IMR-90 (cell line): ENCODE measurements around the gene LYSMD4. TPM values are rescaled to one million over a fixed set of nuclear protein-coding genes. Genes with fewer than 3 reads are reported as not detected.
"Not testable (repeated sequence)": the region's sequence is repeated elsewhere in the genome, so short reads cannot be mapped to it uniquely, and the experiment has no call there.

Experiments
- ATAC-seq: fragments of 200-7000 bp; cut with Tn5 transposase; 2 replicates; pipeline ENCODE4 v1.9.1; 2020; ENCODE audit warnings: low read depth, mild to moderate bottlenecking, moderate library complexity
- BruUV-seq: library from RNA; stranded (reverse); fragments of 400-500 nt; replicated peaks from 2 replicates; lab custom pipeline; 2021; lab: Mats Ljungman, UMichigan
- CTCF ChIA-PET: fragments of 300-600 bp; formaldehyde crosslinking; extraction: SDS; loops from one replicate; lab custom pipeline; 2021; ENCODE audit warnings: antibody characterized with exemption; lab: Yijun Ruan, JAX
- POLR2A ChIA-PET: fragments of 300-600 bp; sonication (Branson Sonifier 250); formaldehyde crosslinking; loops from one replicate; lab custom pipeline; 2022; ENCODE audit warnings: antibody characterized with exemption; ENCODE audit not compliant: unreplicated experiment; lab: Charles Lee
- DNase-seq: peaks from one replicate; pipeline ENCODE4 v3.0.0; 2013
- H2AFZ ChIP-seq: replicated peaks from 2 replicates; pipeline ENCODE3; 2013; ENCODE audit warnings: low read length, mild to moderate bottlenecking; ENCODE audit not compliant: poor library complexity
- H2AK5ac ChIP-seq: 2 replicates; pipeline ENCODE4 v1.6.1; 2013; ENCODE audit warnings: low read depth, low read length, inconsistent platforms
- H2AK9ac ChIP-seq: replicated peaks from 2 replicates; pipeline ENCODE3; 2013; ENCODE audit warnings: mild to moderate bottlenecking, low read depth, low read length, moderate library complexity; ENCODE audit not compliant: poor library complexity
- H2BK120ac ChIP-seq: 2 replicates; pipeline ENCODE4 v1.6.1; 2013; ENCODE audit warnings: low read depth, low read length, inconsistent platforms
- H2BK15ac ChIP-seq: 3 replicates; pipeline ENCODE4 v1.6.1; 2013; ENCODE audit warnings: low read depth, low read length, inconsistent platforms
- H2BK20ac ChIP-seq: 2 replicates; pipeline ENCODE4 v1.6.1; 2013; ENCODE audit warnings: low read depth, mild to moderate bottlenecking, inconsistent platforms, low read length, moderate library complexity
- H2BK5ac ChIP-seq: 2 replicates; pipeline ENCODE4 v1.6.1; 2013; ENCODE audit warnings: mild to moderate bottlenecking, low read depth, low read length, inconsistent platforms; ENCODE audit not compliant: poor library complexity, severe bottlenecking
- H3K14ac ChIP-seq: replicated peaks from 2 replicates; pipeline ENCODE4 v1.6.1; 2013; ENCODE audit warnings: low read depth, low read length, inconsistent platforms
- H3K18ac ChIP-seq: 2 replicates; pipeline ENCODE4 v1.6.1; 2013; ENCODE audit warnings: low read depth, low read length, control low read depth
- H3K23ac ChIP-seq: 2 replicates; pipeline ENCODE4 v1.6.1; 2013; ENCODE audit warnings: low read depth, low read length, inconsistent platforms
- H3K27ac ChIP-seq: 2 replicates; pipeline ENCODE4 v1.5.1; 2013; ENCODE audit warnings: mild to moderate bottlenecking, control low read depth, low read length; ENCODE audit not compliant: insufficient read depth
- H3K27me3 ChIP-seq: 2 replicates; pipeline ENCODE4 v1.6.1; 2013; ENCODE audit warnings: low read length; ENCODE audit not compliant: control insufficient read depth, insufficient read depth
- H3K36me3 ChIP-seq: 2 replicates; pipeline ENCODE4 v1.6.1; 2013; ENCODE audit warnings: low read length, mixed read lengths; ENCODE audit not compliant: control insufficient read depth, insufficient read depth
- H3K4ac ChIP-seq: 2 replicates; pipeline ENCODE4 v1.6.1; 2013; ENCODE audit warnings: low read depth, low read length, inconsistent platforms
- H3K4me1 ChIP-seq: 2 replicates; pipeline ENCODE4 v1.6.1; 2013; ENCODE audit warnings: low read length, mixed read lengths; ENCODE audit not compliant: control insufficient read depth, insufficient read depth
- H3K4me2 ChIP-seq: 2 replicates; pipeline ENCODE4 v1.6.1; 2013; ENCODE audit warnings: low read depth, mild to moderate bottlenecking, control low read depth, low read length, moderate library complexity
- H3K4me3 ChIP-seq: 2 replicates; pipeline ENCODE4 v1.5.1; 2013; ENCODE audit warnings: low read depth, mild to moderate bottlenecking, control low read depth, low read length, moderate library complexity; ENCODE audit not compliant: insufficient read depth
- H3K56ac ChIP-seq: 2 replicates; pipeline ENCODE4 v1.6.1; 2013; ENCODE audit warnings: low read length, inconsistent platforms; ENCODE audit not compliant: insufficient read depth; ENCODE audit errors: extremely low read depth
- H3K79me1 ChIP-seq, 2 experiments: 2 replicates each; pipeline ENCODE4 v1.6.1; 2013; ENCODE audit warnings: low read length in 2 of 2, inconsistent platforms in 1 of 2, low read depth in 1 of 2
- H3K9ac ChIP-seq: 2 replicates; pipeline ENCODE4 v1.6.1; 2013; ENCODE audit warnings: low read depth, low read length, control low read depth
- H3K9me1 ChIP-seq: 2 replicates; pipeline ENCODE4 v1.6.1; 2013; ENCODE audit warnings: low read length, inconsistent platforms; ENCODE audit not compliant: insufficient read depth
- H3K9me3 ChIP-seq: 2 replicates; pipeline ENCODE4 v1.6.1; 2013; ENCODE audit warnings: low read length; ENCODE audit not compliant: control insufficient read depth, insufficient read depth
- H4K20me1 ChIP-seq: 2 replicates; pipeline ENCODE4 v1.6.1; 2013; ENCODE audit warnings: low read length, inconsistent platforms; ENCODE audit not compliant: insufficient read depth
- H4K5ac ChIP-seq: 2 replicates; pipeline ENCODE4 v1.6.1; 2013; ENCODE audit warnings: mild to moderate bottlenecking, low read depth, low read length, control low read depth
- H4K8ac ChIP-seq, 2 experiments: 2 replicates each; pipeline ENCODE4 v1.6.1; 2013; ENCODE audit warnings: low read depth in 2 of 2, low read length in 2 of 2, control low read depth in 1 of 2, inconsistent platforms in 1 of 2
- H4K91ac ChIP-seq: 2 replicates; pipeline ENCODE4 v1.6.1; 2013; ENCODE audit warnings: low read depth, low read length, inconsistent platforms; ENCODE audit not compliant: insufficient read depth
- CEBPB ChIP-seq: IDR thresholded peaks from 2 replicates; pipeline ENCODE4 v1.6.1; 2012; ENCODE audit warnings: low read depth, low read length, improper control_type of control experiment
- CHD1 ChIP-seq: IDR thresholded peaks from 2 replicates; pipeline ENCODE4 v1.6.1; 2012; ENCODE audit warnings: low read depth, low read length, improper control_type of control experiment
- RCOR1 ChIP-seq: IDR thresholded peaks from 2 replicates; pipeline ENCODE4 v1.6.1; 2012; ENCODE audit warnings: mild to moderate bottlenecking, low read length, improper control_type of control experiment; ENCODE audit not compliant: insufficient replicate concordance
- SMC3 ChIP-seq: fragments of 150-350 bp; IDR thresholded peaks from 2 replicates; pipeline ENCODE4 v1.6.1; 2016; ENCODE audit warnings: low read depth, mild to moderate bottlenecking, antibody characterized with exemption, low read length, moderate library complexity
- WGBS, 2 experiments: methylation state at CpG; one replicate each; pipeline versions ENCODE4 v1.1.5 to v1.1.7; 2013; ENCODE audit warnings: missing lambda C conversion rate in 2 of 2; ENCODE audit not compliant: insufficient read length in 1 of 2; ENCODE audit errors: extremely low coverage in 2 of 2; 5-methylcytosine and 5-hydroxymethylcytosine counted together
- dilution Hi-C: fragments of 300-500 bp; cut with HindIII; formaldehyde crosslinking; loops from one replicate; pipeline ENCODE4 v1.14.3; 2018; ENCODE audit warnings: low sequenced_read_pairs; ENCODE audit not compliant: unreplicated experiment
- in situ Hi-C: fragments of 300-500 bp; cut with MboI; formaldehyde crosslinking; loops from 3 replicates; pipeline ENCODE4 v1.14.3; 2019; ENCODE audit warnings: low sequenced_read_pairs, inconsistent platforms, mixed read lengths
- intact Hi-C: fragments of 100-400 bp; cut with micrococcal nuclease; formaldehyde crosslinking; loops from 2 replicates; pipeline ENCODE4 v1.10.0; 2022
- polyA plus RNA-seq, 3 experiments: library from polyadenylated mRNA; depleted of rRNA; stranded (reverse); fragments of >200 nt; gene quantifications; 2 replicates each; pipeline ENCODE4 v1.2.3, GENCODE V29; 2012; ENCODE audit warnings: low replicate concordance in 1 of 3
- total RNA-seq: library from RNA; depleted of rRNA; stranded (reverse); fragments of >200 nt; gene quantifications from 2 replicates; pipeline ENCODE4 v1.2.3, GENCODE V29; 2012
- TF ChIP-seq, protein P1 (sequence below): fragments of 150-350 bp; IDR thresholded peaks from 2 replicates; pipeline ENCODE4 v1.6.1; 2016; ENCODE audit warnings: low read depth, mild to moderate bottlenecking, low read length, moderate library complexity, borderline replicate concordance

LYSMD4 gene
- total and polyA plus RNA-seq, 2 of the 4 experiments (the other 2 are of a cell fraction) = 4.5 to 5.0 TPM

DNA sequence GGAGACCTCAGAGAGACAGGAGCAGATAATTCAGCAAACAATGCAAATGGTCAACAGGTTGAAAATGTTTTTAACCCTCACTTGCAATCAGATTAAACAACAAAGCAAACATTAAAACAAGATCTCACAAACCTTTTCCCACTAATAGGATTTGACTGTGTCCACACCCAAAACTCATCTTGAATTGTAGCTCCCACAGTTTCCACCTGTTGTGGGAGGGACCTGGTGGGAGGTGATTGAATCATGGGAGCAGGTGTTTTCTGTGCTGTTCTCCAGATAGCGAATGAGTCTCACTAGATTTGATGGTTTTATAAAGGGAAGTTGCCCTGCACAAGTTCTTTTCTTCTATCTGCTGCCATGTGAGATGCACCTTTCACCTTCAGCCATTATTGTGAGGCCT is 1.3 kb upstream of the LYSMD4 start:
- TF ChIP-seq RCOR1 (no peak), CHD1 (no peak), SMC3 (no peak), CEBPB (no peak)
- TF ChIP-seq, protein P1, sequence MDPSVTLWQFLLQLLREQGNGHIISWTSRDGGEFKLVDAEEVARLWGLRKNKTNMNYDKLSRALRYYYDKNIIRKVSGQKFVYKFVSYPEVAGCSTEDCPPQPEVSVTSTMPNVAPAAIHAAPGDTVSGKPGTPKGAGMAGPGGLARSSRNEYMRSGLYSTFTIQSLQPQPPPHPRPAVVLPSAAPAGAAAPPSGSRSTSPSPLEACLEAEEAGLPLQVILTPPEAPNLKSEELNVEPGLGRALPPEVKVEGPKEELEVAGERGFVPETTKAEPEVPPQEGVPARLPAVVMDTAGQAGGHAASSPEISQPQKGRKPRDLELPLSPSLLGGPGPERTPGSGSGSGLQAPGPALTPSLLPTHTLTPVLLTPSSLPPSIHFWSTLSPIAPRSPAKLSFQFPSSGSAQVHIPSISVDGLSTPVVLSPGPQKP = no peak
- H3K14ac ChIP-seq = no peak overlapping the region
- H3K27ac ChIP-seq = no peak overlapping the region
- H3K9me3 ChIP-seq = no peaks in the 10 kb centered on the region
- H4K5ac ChIP-seq = no peak overlapping the region
- dilution Hi-C loops (no loop called here), intact Hi-C loops (loop anchor here (5.0 kb wide), 1 partner anchor 632 kb away; no protein-coding TSS in a partner anchor), in situ Hi-C loops (loop anchor here (25.0 kb wide), 1 partner anchor 622 kb away; the partner anchor contains the start of gene SYNM)
- H2BK5ac ChIP-seq = no peak overlapping the region
- H3K18ac ChIP-seq = no peak overlapping the region
- no peak overlapping the region for H3K9ac ChIP-seq
- ChIA-PET CTCF (no interaction called here), POLR2A (no interaction called here)
- H3K27me3 ChIP-seq = peaks cover 4% of the 10 kb centered on the region; the same call in 1 of the 2 replicates
- no TSS peak for BruUV-seq
- DNase-seq (no peak), ATAC-seq (no peak)
- no peaks in the 10 kb centered on the region for H4K20me1 ChIP-seq
- no peak overlapping the region for H4K91ac ChIP-seq
- no peak overlapping the region for H3K4me3 ChIP-seq
- no peak overlapping the region for H3K4me2 ChIP-seq
- H3K79me1 ChIP-seq = peaks cover 0 to 14% of the 10 kb centered on the region in 2 experiments; a peak in 2 of 4 replicates
- H3K23ac ChIP-seq = no peak overlapping the region
- peaks cover 4% of the 10 kb centered on the region; the same call in 1 of the 2 replicates for H3K4me1 ChIP-seq
- no peak overlapping the region for H4K8ac ChIP-seq
- H2BK20ac ChIP-seq = no peak overlapping the region
- no peak overlapping the region for H2BK120ac ChIP-seq
- no CpG with 5 or more reads among the region's 1 CpG for WGBS, 2 experiments
- no peak overlapping the region for H2AK5ac ChIP-seq
- no peak overlapping the region for H2AFZ ChIP-seq
- H2BK15ac ChIP-seq = no peak overlapping the region
- H2AK9ac ChIP-seq = no peak overlapping the region
- no peaks in the 10 kb centered on the region for H3K36me3 ChIP-seq
- no peaks in the 10 kb centered on the region for H3K9me1 ChIP-seq
- no peak overlapping the region for H3K56ac ChIP-seq
- H3K4ac ChIP-seq = no peak overlapping the region

DNA sequence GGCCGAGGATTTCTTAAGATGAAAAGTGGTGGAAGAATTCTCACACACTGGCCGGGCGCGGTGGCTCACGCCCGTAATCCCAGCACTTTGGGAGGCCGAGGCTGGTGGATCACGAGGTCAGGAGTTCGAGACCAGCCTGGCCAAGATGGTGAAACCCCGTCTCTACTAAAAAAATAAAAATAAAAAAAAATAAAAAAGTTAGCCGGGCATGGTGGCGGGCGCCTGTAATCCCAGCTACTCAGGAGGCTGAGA is 729 bp upstream of the LYSMD4 start:
- H2AK5ac ChIP-seq, H3K4me3 ChIP-seq, POLR2A ChIA-PET, H2BK5ac ChIP-seq, H3K56ac ChIP-seq, dilution Hi-C loops, H2BK20ac ChIP-seq, H3K18ac ChIP-seq, H3K23ac ChIP-seq, H2BK15ac ChIP-seq, H3K27me3 ChIP-seq, H3K4ac ChIP-seq, H3K9me1 ChIP-seq, H3K36me3 ChIP-seq, H3K14ac ChIP-seq, H4K91ac ChIP-seq, H3K27ac ChIP-seq, H3K4me2 ChIP-seq, H3K4me1 ChIP-seq, H3K9ac ChIP-seq, H2BK120ac ChIP-seq, H4K20me1 ChIP-seq, DNase-seq, H3K9me3 ChIP-seq, BruUV-seq, ATAC-seq: not testable (repeated sequence)
- 100% methylated on average over 5 of the region's 13 CpGs; no CpG with 5 or more reads in 1 of the 2 experiments for WGBS, 2 experiments
- CTCF ChIA-PET = interaction anchor here (1.0 to 1.1 kb wide), 2 partner anchors 16 to 461 kb away, joined by 3 to 4 read pairs; no protein-coding TSS in a partner anchor
- intact Hi-C loops (loop anchor here (5.0 kb wide), 1 partner anchor 632 kb away; no protein-coding TSS in a partner anchor), in situ Hi-C loops (loop anchor here (25.0 kb wide), 1 partner anchor 622 kb away; the partner anchor contains the start of gene SYNM)
- peak overlapping the region; percentile 89 for H4K5ac ChIP-seq
- peaks cover 0 to 14% of the 10 kb centered on the region in 2 experiments; a peak in 2 of 4 replicates for H3K79me1 ChIP-seq
- H2AK9ac ChIP-seq = peak overlapping the region; percentile 67
- peak overlapping the region; percentile 88 to 95 for H4K8ac ChIP-seq
- H2AFZ ChIP-seq = peak overlapping the region; percentile 98
